Right renal pelvis (tissue), 4 donors: ENCODE measurements around the gene FAM50B. TPM values are rescaled to one million over a fixed set of nuclear protein-coding genes. Genes with fewer than 3 reads are reported as not detected.

Experiments
- DNase-seq, 4 donors: peaks; one replicate each; pipeline ENCODE4 v3.0.0-alpha.2; 2013; ENCODE audit warnings: low read depth in 4 of 4, low spot score in 3 of 4, missing footprints in 1 of 4
- polyA plus RNA-seq, 4 donors: library from polyadenylated mRNA; unstranded; fragments of 120-200 nt; gene quantifications; one replicate each; pipeline ENCODE4 v1.2.1, GENCODE V29; 2013; ENCODE audit not compliant: insufficient read length in 4 of 4

The FAM50B gene
- polyA plus RNA-seq, 4 donors = 12.1 to 15.8 (median 13.5) TPM

DNA sequence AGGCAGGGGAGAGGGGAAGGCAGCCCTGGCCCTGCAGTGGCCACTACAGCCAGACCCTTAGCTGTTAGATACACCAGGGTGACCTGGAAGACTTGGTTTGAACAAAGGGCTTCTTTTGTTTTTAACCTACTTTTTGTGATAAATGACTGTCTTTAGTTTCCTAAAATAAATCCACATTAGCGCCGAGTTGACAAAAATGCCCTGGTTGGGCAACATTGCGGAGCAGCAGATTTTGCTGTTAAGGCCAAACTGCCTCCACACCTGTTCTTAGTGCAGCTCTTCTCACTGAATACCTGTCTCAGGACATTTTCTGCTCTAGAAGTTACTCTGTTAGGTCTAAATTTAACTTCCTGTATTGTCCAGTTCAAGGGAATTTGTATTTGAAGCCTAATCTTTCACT is 42.7 kb downstream of the FAM50B start:
- DNase-seq = no peak

DNA sequence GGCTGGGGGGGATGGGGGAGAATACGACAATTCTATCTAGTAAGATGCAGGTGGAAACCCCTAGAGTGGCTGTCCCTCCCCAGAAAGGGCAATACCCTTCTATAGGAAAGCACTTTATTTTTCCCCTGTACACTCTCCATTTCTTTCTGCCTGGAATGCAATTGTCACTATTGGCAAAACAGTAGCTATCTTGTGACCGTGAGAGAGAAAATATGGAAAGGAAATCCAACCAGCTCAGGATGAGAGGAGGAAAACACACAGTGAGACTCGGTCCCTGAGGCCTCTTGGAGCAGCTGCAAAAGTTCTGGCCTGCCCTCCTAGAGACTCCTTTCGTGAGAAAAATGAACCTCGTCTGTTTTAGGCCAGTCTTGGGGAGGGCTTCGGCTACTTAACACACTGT is 43.4 kb downstream of the FAM50B start:
- no peak for DNase-seq

DNA sequence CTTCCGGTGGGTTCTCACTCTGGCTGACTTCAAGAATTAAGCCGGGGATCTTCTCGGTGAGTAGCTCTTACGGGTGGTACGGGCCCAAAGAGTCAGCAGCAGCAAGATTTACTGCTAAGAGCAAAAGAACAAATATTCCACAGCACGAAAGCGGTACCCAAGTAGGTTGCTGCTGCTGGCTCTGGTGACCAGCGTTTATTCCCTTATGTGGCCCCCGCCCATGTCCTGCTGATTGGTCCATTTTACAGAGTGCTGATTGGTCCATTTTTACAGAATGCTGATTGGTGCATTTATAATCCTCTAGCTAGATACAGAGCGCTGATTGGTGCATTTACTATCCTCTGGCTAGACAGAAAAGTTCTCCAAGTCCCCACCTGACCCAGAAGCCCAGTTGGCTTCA is 44.3 kb downstream of the FAM50B start:
- no peak for DNase-seq

DNA sequence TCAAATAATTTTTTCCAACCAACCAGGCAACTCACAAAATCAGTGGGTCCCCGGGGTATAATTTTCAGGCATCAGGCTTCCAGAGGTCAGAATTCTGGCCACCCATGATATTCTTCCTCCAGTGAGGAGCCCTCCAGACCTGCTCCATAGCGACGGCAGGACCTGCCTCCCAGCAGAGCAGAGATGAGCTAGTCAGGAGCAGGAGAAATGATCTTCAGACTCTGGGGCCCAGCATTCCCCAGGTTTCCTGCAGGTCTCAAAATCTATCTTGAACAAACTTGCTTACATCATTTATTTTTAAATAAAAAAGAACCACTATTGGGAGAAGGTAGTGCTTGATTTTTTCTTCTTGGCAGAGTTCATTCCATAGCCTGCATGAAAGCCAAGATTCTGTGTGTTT is 44.7 kb downstream of the FAM50B start:
- no peak for DNase-seq

DNA sequence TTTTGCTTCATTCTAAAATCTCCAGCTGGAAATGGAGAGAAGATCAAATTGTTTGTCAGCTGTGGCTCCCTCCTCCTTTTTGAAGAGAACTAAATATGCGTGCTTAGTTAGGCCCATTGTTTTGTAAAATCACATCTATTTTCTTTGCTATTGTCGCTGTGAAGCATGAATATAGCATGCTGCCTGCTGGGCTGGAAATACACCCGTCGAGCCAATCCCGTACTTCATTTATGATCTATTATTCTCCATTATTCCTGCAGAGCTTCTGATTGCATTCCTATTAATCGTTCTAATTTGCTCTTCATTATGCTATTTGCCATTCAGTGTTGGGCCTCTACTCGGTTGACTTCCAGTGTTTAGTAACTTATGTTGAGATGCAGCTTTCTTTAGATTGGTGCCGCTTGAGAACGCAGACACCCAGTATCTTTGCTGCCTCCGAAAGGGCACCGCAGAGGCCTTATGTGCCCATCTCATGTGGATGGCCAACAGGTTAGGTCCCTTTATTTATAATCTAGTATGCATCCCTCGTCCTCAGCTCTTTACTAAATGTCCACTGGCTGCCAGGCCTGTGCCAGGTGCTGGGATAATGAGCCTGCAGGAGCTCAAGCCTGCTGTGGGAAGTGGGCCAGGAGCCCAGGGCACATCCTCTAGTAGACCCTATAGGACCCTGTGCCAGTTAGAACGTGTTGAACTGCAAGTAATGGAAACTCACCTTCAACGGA is 45.6 kb downstream of the FAM50B start:
- no peak for DNase-seq

DNA sequence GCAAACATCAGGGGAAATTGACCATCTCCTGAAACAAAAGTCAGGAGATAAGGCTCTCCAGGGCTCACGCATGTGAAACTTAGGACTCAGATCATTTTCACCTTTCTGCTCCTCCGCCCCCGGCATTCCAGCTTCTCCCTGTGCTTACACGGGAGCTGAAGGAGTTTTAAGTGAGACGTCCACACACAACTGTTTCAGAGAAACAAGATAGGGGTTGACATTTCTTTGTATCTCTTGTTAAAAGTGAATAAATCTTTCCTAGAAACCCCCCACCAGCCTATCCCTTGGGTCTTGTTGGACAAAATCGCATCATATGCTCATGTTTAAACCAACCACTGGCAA is 46.1 kb downstream of the FAM50B start:
- DNase-seq = no peak

DNA sequence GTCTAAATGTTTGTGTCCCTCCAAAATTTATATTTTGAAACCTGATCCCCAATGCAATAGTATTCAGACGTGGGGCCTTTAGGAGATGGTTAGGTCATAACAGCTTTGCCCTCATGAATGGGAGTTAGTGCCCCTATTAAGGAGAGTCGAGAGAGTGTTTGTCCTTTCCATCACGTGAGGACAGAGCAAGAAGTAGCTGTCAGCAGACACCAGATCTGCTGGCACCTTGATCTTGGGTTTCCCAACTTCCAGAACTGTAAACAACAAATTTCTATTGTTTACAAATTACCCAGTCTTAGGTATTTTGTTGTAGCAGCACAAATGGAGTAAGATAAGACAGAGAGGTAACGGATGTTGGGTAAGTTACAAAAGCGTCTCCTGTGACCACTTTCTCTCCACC is 46.6 kb downstream of the FAM50B start:
- DNase-seq = no peak

DNA sequence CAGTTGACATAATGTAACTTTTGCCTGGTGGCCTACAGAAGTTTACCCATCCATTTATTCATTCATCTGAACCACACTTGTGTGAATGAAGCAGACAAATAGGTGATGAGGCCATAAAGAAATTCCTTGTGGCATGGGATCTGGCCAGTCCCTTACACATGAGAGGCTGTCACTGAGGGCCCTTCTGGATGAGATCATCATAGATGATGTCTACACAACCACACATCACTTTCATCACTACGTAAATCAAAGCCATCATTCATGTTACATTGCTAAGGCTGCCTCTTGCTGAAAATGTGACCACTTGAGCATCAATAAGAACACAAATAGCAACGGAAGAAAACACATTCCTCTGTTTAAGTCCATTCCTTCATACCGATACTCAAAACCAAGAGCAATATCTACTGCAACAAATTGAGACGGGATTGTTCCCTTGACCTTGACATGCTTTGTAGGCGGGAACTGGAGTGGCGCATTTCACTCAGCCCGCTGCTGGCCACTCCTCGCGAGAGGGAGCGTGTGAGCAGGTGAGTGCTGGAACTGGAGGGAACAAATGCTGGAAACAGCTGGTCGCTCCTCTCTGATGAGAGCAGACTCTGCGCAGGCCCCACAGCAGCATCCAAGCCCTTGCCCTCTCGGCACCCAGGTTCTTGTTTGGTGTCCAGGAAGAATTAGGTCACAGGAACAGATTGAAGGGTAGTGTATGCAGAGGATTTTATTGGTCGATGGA is 49.3 kb downstream of the FAM50B start:
- DNase-seq = no peak

DNA sequence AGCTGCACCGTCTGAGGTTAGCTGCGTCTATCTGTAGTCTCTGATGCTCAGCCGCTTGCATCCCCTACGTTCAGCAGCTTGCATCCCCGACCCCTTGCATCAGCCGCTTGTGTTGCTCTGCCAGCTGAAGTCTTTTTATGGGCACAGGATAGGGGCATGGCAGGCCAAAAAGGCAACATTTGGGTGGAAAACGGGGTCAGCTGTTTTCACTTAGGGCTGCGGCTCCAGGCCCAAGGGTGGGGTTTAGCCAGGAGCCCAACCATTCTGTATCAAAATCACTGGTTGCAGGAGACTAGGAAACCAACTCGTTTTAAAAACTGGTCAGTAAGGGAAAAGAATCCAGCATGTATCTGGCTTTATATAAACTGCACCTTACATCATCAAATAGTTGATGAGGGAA is 49.9 kb downstream of the FAM50B start:
- DNase-seq = no peak

DNA sequence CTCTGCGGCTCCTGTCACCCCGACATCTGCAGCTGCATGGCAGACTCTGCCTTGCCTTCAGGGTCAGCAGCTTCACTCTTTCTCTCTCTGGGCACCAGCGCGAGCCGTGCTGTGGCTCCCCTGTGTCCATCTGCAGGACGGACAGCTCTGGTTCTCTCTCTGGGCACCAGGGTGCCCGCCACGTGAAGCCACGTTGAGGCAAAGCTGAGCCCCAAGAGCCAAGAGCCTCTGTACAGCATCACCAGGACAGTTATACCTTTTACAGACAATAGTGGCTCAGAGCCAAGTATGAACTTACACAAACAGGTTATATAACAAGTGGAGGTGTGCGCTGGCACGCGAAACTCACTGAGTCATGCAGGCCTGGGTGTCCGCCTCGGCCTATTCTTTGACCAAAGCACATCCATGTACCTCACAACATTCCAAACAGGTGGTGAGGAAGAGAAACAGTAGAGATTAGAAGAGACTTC is 50.8 kb downstream of the FAM50B start:
- DNase-seq = no peak

Other genes with a start within 250 kb of the FAM50B start
- gene PXDC1, start 97.7 kb upstream of the FAM50B start, polyA plus RNA-seq = 10 to 100 TPM; 22.1 to 23.0 (median 22.9) TPM
- 1 to 10 TPM in 3 of 4 donors, under 1 TPM in 1; 1.00 to 1.7 (median 1.3) TPM for gene FAM217A, start 229.8 kb downstream of the FAM50B start, polyA plus RNA-seq